Progenitor cell of endocrine pancreas (in vitro differentiated cells): ENCODE measurements around the gene CDH26. TPM values are rescaled to one million over a fixed set of nuclear protein-coding genes. Genes with fewer than 3 reads are reported as not detected.

Experiments
- DNase-seq: peaks from one replicate; pipeline ENCODE4 v3.0.0; 2021; ENCODE audit warnings: low spot score; ENCODE audit not compliant: unreplicated experiment
- H3K27ac Mint-ChIP-seq: 2 replicates; pipeline ENCODE4 v1.8.0; 2021; ENCODE audit warnings: mild to moderate bottlenecking, moderate library complexity, mixed read lengths
- H3K27me3 Mint-ChIP-seq: 2 replicates; pipeline ENCODE4 v1.8.0; 2021; ENCODE audit warnings: mixed read lengths
- H3K36me3 Mint-ChIP-seq: 2 replicates; pipeline ENCODE4 v1.8.0; 2022; ENCODE audit warnings: mixed read lengths; ENCODE audit not compliant: insufficient read depth
- H3K4me1 Mint-ChIP-seq: 2 replicates; pipeline ENCODE4 v1.8.0; 2021; ENCODE audit warnings: low read depth, mixed read lengths
- H3K4me3 Mint-ChIP-seq: 2 replicates; pipeline ENCODE4 v1.8.0; 2021; ENCODE audit warnings: low read depth, mild to moderate bottlenecking, moderate library complexity, mixed read lengths
- H3K9me3 Mint-ChIP-seq: 2 replicates; pipeline ENCODE4 v1.8.0; 2021; ENCODE audit warnings: low read depth, mixed read lengths
- total RNA-seq: library from RNA; stranded (reverse); gene quantifications from 2 replicates; pipeline ENCODE4 v1.2.1, GENCODE V29; 2021
- TF ChIP-seq, protein P1 (sequence below): fragments of 200-600 bp; sonication (generic); IDR thresholded peaks from one replicate; pipeline ENCODE4 v1.5.0; 2021; ENCODE audit warnings: antibody characterized with exemption, mild to moderate bottlenecking; ENCODE audit not compliant: unreplicated experiment

CDH26 gene
- total RNA-seq, 1 donor from 2014 or later: 17.1 TPM

DNA sequence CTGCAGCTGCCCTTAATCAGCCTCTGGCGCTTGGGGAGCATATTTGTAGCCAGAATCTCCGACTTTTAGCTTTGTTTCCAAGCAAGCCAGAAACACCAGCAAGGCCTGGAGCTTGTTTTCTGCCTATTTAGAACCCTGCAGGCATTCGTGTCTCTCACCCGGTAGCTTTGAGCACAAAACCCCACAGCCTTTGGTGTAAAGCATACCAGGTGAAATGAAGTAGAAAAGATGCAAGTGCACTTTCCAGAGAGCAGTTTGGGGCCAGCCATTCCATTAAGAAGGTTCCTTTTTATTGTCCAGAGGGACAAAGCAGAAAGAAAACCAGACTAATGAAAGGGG is 17.3 kb upstream of the CDH26 start:
- TF ChIP-seq, protein P1, sequence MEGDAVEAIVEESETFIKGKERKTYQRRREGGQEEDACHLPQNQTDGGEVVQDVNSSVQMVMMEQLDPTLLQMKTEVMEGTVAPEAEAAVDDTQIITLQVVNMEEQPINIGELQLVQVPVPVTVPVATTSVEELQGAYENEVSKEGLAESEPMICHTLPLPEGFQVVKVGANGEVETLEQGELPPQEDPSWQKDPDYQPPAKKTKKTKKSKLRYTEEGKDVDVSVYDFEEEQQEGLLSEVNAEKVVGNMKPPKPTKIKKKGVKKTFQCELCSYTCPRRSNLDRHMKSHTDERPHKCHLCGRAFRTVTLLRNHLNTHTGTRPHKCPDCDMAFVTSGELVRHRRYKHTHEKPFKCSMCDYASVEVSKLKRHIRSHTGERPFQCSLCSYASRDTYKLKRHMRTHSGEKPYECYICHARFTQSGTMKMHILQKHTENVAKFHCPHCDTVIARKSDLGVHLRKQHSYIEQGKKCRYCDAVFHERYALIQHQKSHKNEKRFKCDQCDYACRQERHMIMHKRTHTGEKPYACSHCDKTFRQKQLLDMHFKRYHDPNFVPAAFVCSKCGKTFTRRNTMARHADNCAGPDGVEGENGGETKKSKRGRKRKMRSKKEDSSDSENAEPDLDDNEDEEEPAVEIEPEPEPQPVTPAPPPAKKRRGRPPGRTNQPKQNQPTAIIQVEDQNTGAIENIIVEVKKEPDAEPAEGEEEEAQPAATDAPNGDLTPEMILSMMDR: no peak
- H3K9me3 Mint-ChIP-seq: no peaks in the 10 kb centered on the region
- DNase-seq: no peak
- peaks cover 16% of the 10 kb centered on the region for H3K36me3 Mint-ChIP-seq
- H3K4me1 Mint-ChIP-seq: peaks cover 28% of the 10 kb centered on the region
- peak overlapping the region; percentile 97 for H3K27ac Mint-ChIP-seq
- peak overlapping the region; percentile 91 for H3K4me3 Mint-ChIP-seq
- peaks cover 3% of the 10 kb centered on the region for H3K27me3 Mint-ChIP-seq

DNA sequence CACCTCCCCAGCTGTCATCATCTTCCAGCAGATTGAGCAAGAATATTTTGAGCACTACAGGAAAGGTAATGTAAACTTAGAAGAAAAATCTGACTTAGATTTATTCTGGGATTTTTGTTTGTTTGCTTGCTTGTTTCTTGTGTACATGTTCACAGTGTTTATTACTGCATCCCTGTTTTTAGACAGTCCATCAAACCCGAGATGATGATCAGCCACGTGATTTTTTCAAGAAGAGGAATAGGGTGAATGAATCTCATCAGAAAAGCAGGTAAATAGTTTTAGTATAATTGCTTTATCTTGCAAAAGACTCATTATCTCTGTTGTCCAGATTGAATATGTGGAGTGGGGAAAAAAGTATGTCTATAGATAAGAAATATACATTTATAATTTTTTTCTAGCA is 16.0 kb upstream of the CDH26 start:
- Mint-ChIP-seq H3K9me3 (no peaks in the 10 kb centered on the region), H3K36me3 (peaks cover 16% of the 10 kb centered on the region), H3K4me1 (peaks cover 30% of the 10 kb centered on the region), H3K27ac (no peak overlapping the region), H3K27me3 (no peaks in the 10 kb centered on the region), H3K4me3 (peak overlapping the region; percentile 7)
- no peak for DNase-seq
- TF ChIP-seq, protein P1: no peak

DNA sequence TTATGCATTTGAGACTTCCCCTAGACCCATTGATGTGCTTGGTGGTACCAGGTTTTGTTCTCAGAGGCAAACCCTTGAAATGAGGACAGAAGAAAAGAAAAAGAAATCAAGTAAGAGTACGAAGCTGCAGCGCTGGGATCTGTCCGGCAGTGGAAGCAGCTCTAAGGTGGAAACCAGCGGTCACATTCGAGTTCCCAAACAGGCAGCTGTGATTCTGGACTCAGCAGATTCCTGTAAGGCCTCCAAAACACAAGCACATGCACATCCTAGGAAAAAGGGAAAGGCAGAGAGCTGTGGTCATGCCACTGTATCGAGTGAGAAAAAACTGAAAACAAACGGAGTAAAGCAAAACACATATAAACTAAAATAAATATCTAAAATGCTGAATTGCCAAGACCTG is 13.5 kb upstream of the CDH26 start:
- Mint-ChIP-seq H3K4me1 (peaks cover 27% of the 10 kb centered on the region), H3K36me3 (peaks cover 8% of the 10 kb centered on the region), H3K9me3 (no peaks in the 10 kb centered on the region), H3K4me3 (no peak overlapping the region), H3K27ac (peak overlapping the region; percentile 33), H3K27me3 (no peaks in the 10 kb centered on the region)
- DNase-seq: no peak
- TF ChIP-seq, protein P1: no peak

DNA sequence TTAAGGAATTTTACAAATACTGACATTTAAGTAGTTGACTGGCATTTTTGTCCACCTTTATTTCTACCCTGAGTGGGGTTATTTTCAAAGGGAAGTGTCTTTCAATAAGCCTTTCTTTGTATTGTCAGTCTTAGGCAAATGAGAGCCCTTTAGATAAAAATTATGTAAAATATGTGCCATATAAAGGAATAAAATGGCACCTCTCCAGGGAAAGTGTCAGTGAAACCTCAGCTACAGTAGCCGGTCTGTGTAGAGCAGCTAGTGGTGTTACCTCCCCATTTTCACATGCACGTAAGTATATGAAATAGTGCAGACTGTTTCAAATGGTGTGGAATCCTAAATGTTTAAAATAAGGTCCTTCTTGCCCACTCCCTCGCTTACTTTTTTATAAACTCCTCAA is 13.0 kb upstream of the CDH26 start:
- Mint-ChIP-seq H3K36me3 (peaks cover 8% of the 10 kb centered on the region), H3K4me1 (peaks cover 32% of the 10 kb centered on the region), H3K4me3 (no peak overlapping the region), H3K27ac (no peak overlapping the region), H3K27me3 (no peaks in the 10 kb centered on the region), H3K9me3 (no peaks in the 10 kb centered on the region)
- TF ChIP-seq, protein P1: no peak
- no peak for DNase-seq

DNA sequence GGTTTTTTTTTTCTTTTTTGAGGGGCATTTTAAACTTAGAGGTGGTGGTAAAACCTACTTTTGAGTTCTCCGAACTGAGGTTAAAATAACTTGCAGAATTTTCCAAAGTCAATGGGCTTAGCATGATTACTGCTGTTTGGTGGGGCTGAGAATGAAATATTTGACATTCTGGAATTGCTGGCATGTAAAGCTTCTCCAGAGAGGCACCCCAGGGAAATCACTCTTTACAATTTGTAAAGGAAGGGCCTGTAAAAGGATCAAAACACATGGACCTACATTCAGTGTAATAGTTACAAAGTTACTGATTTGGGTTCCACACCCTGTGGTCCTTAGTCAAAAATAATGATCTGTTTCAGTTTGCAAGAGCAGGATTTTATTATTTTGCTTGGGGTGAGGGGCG is 12.5 kb upstream of the CDH26 start:
- Mint-ChIP-seq H3K27ac (no peak overlapping the region), H3K36me3 (peaks cover 8% of the 10 kb centered on the region), H3K4me1 (peaks cover 29% of the 10 kb centered on the region), H3K4me3 (no peak overlapping the region), H3K9me3 (no peaks in the 10 kb centered on the region), H3K27me3 (peaks cover 1% of the 10 kb centered on the region)
- DNase-seq: no peak
- TF ChIP-seq, protein P1: no peak
